ENCODE measurements around the gene ZC3HAV1.

DNA sequence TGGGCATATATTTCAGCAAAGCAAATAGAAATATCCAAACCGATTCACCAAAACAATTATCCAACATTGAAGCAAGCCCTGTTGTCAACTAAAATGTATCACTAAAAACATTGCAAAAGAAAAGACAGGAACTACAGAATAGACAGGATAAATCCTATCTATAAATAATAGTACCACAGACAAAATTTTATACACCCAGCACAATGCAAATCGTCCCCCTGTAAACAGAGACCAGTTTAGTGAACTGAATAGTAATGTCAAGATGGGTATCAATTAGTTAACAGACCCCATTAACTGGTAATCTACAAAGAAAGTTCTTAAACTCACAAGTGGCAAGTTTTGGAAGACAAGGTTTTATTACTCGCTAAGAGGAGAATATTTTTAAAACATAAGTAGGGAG is 4.0 kb downstream of the ZC3HAV1 start:
- TF ChIP-seq, protein P1, sequence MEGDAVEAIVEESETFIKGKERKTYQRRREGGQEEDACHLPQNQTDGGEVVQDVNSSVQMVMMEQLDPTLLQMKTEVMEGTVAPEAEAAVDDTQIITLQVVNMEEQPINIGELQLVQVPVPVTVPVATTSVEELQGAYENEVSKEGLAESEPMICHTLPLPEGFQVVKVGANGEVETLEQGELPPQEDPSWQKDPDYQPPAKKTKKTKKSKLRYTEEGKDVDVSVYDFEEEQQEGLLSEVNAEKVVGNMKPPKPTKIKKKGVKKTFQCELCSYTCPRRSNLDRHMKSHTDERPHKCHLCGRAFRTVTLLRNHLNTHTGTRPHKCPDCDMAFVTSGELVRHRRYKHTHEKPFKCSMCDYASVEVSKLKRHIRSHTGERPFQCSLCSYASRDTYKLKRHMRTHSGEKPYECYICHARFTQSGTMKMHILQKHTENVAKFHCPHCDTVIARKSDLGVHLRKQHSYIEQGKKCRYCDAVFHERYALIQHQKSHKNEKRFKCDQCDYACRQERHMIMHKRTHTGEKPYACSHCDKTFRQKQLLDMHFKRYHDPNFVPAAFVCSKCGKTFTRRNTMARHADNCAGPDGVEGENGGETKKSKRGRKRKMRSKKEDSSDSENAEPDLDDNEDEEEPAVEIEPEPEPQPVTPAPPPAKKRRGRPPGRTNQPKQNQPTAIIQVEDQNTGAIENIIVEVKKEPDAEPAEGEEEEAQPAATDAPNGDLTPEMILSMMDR (conservative IDR thresholded peaks at IDR 0.05; ENCODE audit: low read length): no peak
- no peak for TF ChIP-seq EZH2phosphoT487 (IDR thresholded peaks at IDR 0.05; ENCODE audit: borderline replicate concordance, low read depth, low read length)

All from OCI-LY7 (cell line).